ENCODE results near the gene NDUFAF3.

Gene NDUFAF3

GRCh38 chr3:49007068-49007770 is 14.7 kb upstream of the NDUFAF3 start, which contains the start of gene WDR6:
TSS of gene WDR6 (plus strand) at chr3:49007391. CDS start at chr3:49007432, 41 bp downstream.
- peak; percentile 93 for ATAC-seq
- TF ChIP-seq SNAI2 (CRISPR knock-in tag; IDR thresholded peaks at IDR 0.05) (no peak), BACH2 (CRISPR knock-in tag; IDR thresholded peaks at IDR 0.05; ENCODE audit: borderline replicate concordance) (no peak), CREB5 (CRISPR knock-in tag; IDR thresholded peaks at IDR 0.05; ENCODE audit: low read depth) (no peak), CSDC2 (CRISPR knock-in tag; IDR thresholded peaks at IDR 0.05) (no peak), PPARA (CRISPR knock-in tag; IDR thresholded peaks at IDR 0.05; ENCODE audit: borderline replicate concordance) (no peak), ZNF70 (CRISPR knock-in tag; IDR thresholded peaks at IDR 0.05) (no peak), ARNTL (CRISPR knock-in tag; IDR thresholded peaks at IDR 0.05; ENCODE audit: borderline replicate concordance, low read depth) (no peak), CSRNP3 (CRISPR knock-in tag; IDR thresholded peaks at IDR 0.05) (no peak), OSR1 (CRISPR knock-in tag; IDR thresholded peaks at IDR 0.05) (no peak), POU6F1 (CRISPR knock-in tag; IDR thresholded peaks at IDR 0.05; ENCODE audit: borderline replicate concordance, low read depth) (no peak), TSHZ2 (CRISPR knock-in tag; IDR thresholded peaks at IDR 0.05) (no peak), RARB (CRISPR knock-in tag; IDR thresholded peaks at IDR 0.05) (no peak), ESRRG (CRISPR knock-in tag; IDR thresholded peaks at IDR 0.05) (no peak), ISL1 (CRISPR knock-in tag; IDR thresholded peaks at IDR 0.05) (no peak), PATZ1 (CRISPR knock-in tag; IDR thresholded peaks at IDR 0.05; ENCODE audit: borderline replicate concordance) (no peak), TOX (CRISPR knock-in tag; IDR thresholded peaks at IDR 0.05; ENCODE audit: borderline replicate concordance) (no peak), ZFP30 (CRISPR knock-in tag; IDR thresholded peaks at IDR 0.05) (no peak), ZFP3 (CRISPR knock-in tag; IDR thresholded peaks at IDR 0.05) (no peak), ZNF565 (CRISPR knock-in tag; conservative IDR thresholded peaks at IDR 0.05; ENCODE audit: low read depth) (no peak)

- ATAC-seq: peak; percentile 72
- no peak for TF ChIP-seq CREB5 (CRISPR knock-in tag; IDR thresholded peaks at IDR 0.05; ENCODE audit: low read depth)
- TF ChIP-seq ESRRG (CRISPR knock-in tag; IDR thresholded peaks at IDR 0.05): no peak
- no peak for TF ChIP-seq CSDC2 (CRISPR knock-in tag; IDR thresholded peaks at IDR 0.05)
- TF ChIP-seq PATZ1 (CRISPR knock-in tag; IDR thresholded peaks at IDR 0.05; ENCODE audit: borderline replicate concordance): no peak
- no peak for TF ChIP-seq TCF4 (CRISPR knock-in tag; IDR thresholded peaks at IDR 0.05; ENCODE audit: borderline replicate concordance)
- no peak for TF ChIP-seq ZNF8 (CRISPR knock-in tag; IDR thresholded peaks at IDR 0.05)
- TF ChIP-seq PPARA (CRISPR knock-in tag; IDR thresholded peaks at IDR 0.05; ENCODE audit: borderline replicate concordance): no peak
- TF ChIP-seq ZFP30 (CRISPR knock-in tag; IDR thresholded peaks at IDR 0.05): no peak
- no peak for TF ChIP-seq ISL1 (CRISPR knock-in tag; IDR thresholded peaks at IDR 0.05)
- TF ChIP-seq ZNF70 (CRISPR knock-in tag; IDR thresholded peaks at IDR 0.05): no peak
- no peak for TF ChIP-seq ZFP3 (CRISPR knock-in tag; IDR thresholded peaks at IDR 0.05)
- TF ChIP-seq RARB (CRISPR knock-in tag; IDR thresholded peaks at IDR 0.05): no peak
- TF ChIP-seq TOX (CRISPR knock-in tag; IDR thresholded peaks at IDR 0.05; ENCODE audit: borderline replicate concordance): no peak
- no peak for TF ChIP-seq GLIS3 (CRISPR knock-in tag; IDR thresholded peaks at IDR 0.05)
- TF ChIP-seq SNAI2 (CRISPR knock-in tag; IDR thresholded peaks at IDR 0.05): no peak
- no peak for TF ChIP-seq CSRNP3 (CRISPR knock-in tag; IDR thresholded peaks at IDR 0.05)
Observed at GRCh38 chr3:49007771-49008528, 14.0 kb upstream of the NDUFAF3 start.
